Inflammatory macrophage treated with lipopolysaccharide for 1 hour (primary cell): ENCODE measurements around the gene PLCD1.
"Not testable (repeated sequence)": the region's sequence is repeated elsewhere in the genome, so short reads cannot be mapped to it uniquely, and the experiment has no call there.

Experiments used
- DNase-seq, 2 donors: peaks; one replicate each; pipeline ENCODE4 v3.0.0-alpha.2; 2020 to 2022

Gene PLCD1

GRCh38 chr3:38036286-38036685, 6.8 kb upstream of the PLCD1 start:
- no peak for DNase-seq

DNA sequence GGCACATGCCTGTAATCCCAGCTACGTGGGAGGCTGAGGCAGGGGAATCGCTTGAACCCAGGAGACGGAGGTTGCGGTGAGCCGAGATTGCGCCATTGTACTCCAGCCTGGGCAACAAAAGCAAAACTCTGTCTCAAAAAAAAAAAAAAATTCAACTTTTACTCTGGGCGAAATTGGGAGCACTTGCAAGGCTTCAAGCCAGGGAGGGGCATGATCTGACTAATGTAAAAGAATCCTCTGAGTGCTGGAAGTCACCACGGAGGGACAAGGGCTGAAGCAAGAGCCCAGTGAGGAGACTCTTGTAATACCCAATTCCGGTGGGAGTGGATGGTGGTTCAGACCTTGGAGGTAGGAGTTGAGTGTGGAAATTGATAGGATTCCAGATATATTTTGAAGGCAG, 4.9 kb upstream of the PLCD1 start:
- DNase-seq = not testable (repeated sequence)

DNA sequence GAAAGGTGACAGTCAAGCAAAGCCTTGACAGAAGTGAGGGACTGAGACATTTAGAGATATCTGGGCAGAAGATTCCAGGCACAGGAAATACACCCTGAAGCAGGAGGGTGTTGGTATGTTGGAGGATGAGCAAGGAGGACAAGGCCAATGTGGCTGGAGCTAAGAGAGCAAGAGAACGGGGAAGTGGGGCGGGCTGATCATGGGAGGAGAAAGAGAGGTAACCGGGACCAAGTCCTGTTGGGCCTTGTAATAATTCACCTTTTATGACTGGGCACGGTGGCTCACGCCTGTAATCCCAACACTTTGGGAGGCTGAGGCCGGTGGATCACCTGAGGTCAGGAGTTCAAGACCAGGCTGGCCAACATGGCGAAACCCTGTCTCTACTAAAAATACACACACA, 4.1 kb upstream of the PLCD1 start:
- not testable (repeated sequence) for DNase-seq

GRCh38 chr3:38032328-38032865, 3.0 kb upstream of the PLCD1 start:
- no peak for DNase-seq

DNA sequence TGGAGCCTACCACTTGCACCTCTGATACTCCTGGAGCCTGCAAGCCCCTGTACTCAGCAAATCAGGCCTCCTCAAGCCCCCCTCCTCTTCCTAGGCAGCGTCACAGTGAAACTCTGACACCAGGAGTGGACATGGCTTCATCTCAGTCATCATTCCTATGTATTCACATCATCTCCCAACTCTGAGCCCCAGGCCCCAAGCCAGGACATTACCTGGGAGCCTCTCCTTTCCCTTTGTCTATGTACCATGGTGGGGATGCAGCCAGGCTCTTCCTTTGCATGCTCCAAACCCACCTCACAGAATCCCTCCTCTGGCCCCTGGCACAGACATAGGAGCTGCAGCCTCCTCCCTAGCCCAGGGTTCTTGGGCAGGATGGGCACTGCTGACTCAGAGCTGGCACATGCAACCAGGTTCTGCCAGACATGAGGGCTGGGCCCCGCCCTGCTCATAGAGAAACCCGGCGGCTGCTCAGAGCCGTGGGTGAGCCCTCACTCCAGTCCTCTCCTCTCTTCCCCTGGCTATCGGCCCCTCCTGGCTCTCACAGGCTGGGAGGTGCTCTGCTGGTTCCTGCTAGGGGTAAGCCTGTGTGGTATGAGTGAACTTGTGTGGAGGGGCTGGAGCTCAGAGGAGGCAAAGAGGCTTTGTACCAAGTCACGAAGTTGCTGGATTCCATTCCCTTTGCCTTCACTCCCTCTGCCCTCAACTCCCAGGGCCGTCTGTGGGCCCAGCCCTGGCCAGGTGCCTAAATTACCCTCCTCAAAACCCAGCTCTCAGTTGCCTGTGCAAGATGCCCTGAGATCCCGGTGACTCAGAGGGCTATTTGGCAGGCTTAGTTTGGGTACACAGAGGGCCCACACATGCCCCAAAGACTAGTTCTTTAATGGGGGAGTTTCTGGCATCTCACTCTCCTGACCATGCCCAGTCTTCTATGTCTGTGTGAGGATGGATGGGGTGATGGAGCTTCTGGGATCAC, 1.9 kb upstream of the PLCD1 start:
- DNase-seq = peak; percentile 37 to 46

DNA sequence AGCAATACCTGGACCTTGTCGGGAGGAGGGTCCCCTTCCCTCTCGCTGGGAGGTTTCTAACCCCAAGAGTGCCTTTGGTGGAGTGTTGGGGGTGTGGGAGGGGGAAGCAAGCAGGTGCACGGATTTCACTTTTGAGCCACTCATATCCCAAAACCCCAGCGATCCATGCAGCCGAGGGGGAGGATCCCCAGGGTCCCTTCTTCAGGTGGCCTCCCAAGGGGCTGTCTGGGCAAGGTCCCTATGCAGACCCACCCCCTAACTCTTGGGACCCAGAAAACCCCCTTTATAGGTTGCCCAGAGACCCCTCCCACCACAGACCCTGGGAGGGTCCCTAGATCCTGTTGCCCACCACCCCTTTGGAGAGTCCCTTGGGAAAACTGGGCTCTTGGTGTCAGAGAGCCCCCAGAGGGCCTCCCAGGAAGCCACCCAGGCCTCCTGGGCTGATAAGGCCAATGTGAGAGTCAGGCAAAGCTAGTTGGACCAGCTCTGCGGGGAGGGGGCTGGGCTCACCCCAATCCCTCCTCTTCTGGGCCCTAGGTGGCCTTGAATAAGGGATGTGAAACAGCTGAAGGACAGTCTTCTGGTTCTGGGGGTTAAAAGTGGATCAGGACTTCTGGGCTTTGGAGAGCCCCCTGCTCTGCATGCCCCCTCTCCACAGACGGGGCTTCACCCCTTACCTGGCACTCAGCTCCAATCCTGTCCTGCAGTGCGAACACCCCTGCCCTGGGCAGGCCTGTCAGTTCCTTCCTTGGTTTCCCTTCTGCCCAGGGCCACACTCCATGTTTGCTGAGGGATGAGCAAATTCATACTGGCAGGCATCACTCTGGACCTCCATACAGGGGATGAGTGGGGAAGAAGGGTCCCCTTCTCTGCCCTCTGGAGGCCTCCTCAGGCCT, 932 bp upstream of the PLCD1 start:
- no peak for DNase-seq

- no peak for DNase-seq
Measured at GRCh38 chr3:38028621-38029361, 651 bp downstream of the PLCD1 start.

DNA sequence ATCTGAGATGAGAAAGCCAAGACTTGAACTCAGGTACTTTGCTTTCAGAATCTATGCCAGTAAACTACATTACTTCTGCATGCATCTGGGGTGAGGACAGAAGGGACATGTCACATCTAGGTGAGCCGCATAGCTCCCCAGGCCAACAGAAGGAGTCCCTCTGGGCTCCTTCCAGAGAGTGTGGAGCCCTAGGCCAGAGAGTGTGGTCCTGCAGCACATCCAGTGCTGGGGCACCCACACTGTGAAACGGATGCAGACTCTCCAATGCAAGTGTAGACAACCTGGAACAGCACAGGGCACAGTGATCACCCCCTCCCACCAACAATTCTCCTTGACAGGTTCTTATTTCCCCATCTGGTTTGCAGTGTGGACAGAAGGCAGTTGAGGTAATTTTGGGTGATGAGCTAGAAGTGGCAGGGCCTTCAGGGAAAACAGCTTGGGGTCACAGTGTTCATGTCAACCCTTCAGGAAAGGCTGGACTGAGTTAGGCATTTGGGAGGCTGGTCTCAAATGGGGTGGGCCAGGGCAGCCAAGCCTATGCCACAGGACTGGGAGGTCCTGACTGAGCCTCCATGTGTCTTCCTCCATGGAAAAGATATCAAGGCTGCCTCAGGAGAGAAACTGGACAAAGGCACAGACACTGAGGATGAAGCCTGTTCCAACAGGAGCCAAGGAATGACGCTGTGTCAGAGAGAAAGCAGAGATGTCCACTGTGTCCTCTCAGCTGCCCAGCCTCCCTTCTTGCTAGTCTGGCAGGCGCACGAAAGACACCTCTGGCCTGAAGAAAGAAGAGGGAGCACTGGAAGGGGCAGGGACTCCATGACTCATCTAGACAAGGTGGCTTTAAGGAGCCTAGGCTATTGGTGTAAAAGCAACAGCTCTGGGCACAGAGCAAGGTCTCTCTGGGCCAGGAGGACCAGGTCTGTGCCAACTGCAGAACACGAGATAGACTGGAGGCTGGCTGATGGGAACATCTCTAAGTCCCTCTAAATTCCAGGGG, 1.7 kb downstream of the PLCD1 start:
- DNase-seq = no peak

DNA sequence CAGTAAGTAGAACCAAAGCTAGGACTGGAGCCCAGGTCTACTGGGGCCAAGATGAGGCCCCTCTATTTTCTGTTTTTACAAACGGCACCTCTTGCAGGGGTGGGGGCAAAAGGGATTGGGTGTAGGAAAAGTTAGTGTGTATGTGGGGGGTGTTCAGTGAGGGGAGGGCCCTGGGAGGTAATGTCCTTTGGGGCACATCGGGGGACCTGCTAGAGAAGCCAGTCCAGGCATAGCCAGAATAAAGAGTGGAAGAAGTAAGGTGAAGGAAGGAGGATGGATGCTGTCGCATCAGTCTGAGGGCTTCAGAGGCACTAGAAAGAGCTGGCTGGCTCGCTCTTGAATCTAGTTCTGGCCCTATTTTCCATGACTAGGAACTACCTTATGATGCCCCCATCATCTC, 2.6 kb downstream of the PLCD1 start:
- DNase-seq = no peak

- no peak for DNase-seq
Measured at GRCh38 chr3:38022896-38023709, 6.3 kb downstream of the PLCD1 start.

DNA sequence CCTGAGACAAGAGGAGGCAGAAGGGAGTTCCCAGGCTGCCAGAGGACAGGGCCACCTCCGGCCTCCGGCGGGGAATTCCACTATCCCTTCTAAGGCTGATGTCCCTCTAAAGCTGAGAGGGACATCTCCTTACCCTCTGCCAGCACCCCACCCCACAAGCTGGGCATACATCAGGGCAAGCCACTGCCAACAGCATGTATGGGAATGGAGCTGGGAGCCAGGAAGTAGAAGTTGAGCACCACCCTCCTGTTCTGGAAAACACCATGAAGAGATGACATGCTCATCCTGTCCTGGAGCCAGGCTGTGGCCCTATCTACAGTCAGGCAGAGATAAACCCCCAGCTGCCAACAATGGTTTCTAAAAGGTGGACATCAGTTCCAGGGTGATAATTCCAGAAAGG, 7.1 kb downstream of the PLCD1 start:
- peak in 1 of 2 donors; percentile 30 for DNase-seq

DNA sequence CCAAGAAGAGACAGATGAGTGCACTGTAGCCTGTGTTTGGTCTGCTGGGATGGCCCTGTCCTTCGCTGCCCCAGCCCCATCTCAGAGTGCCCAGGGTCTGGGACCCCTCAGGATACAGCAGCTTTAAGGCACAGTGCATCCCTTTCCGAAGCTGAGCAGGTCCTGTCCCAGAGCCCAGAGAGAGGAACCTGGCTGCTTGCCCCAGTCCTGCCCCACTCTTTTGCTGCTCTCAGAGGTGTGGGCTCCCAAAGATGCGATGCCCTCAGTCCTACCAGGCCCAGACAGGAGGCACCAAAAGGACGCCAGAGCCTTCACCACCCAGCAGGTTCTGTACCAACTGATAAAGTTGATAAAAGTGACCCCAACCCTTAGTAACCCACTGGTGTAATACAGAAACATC, 8.2 kb downstream of the PLCD1 start:
- no peak for DNase-seq

DNA sequence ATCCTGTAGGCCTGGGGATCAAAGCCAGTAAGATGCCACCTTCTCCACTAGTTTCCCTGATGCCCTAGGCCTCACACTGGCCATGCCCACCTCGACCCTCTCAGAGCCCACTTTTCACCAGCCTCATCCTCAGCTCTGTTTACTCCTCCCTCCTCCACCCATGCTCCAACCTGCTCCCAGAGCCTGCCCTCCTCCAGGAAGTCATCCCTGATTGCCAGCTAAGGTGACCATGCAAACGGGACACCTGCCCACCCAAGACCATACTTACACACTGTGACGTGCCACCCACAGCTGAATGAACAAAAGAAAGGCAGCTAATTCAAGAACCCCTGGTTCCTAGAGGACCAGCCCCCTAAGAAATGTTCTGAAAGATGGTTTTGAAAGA, 9.1 kb downstream of the PLCD1 start:
- no peak for DNase-seq

DNA sequence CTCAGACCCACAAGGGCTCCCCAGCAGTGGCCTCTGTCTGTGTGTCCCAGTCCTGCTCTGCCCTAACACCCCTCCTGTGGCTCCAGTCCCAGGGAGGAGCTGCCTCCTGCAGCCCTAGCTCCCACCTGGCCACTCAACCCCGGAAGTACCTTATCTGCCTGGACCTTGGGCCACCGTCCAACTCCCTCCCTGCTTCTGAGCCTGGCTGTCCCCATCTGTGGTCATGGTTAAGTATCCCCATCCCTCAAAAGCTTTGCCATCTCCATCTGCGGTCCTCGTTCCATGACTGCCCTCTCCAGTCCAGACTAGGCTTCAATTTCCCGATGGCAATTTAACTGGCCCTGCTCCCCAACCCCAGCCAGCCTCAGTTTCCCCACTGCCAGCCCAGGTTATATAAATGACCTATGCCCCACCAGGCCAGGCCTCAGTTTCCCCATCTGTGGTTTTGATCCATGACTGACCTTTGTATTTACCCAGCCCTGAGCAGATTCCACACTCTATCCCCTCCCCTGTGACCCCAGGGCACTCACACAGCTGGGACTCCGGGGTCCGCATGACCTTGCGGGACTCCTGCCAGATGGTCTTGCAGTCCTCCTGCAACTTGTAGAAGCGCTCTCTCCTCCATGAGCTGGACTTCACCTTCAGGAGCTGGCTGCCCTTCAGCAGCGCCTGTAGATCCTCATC, 9.6 kb downstream of the PLCD1 start:
- no peak for DNase-seq

DNA sequence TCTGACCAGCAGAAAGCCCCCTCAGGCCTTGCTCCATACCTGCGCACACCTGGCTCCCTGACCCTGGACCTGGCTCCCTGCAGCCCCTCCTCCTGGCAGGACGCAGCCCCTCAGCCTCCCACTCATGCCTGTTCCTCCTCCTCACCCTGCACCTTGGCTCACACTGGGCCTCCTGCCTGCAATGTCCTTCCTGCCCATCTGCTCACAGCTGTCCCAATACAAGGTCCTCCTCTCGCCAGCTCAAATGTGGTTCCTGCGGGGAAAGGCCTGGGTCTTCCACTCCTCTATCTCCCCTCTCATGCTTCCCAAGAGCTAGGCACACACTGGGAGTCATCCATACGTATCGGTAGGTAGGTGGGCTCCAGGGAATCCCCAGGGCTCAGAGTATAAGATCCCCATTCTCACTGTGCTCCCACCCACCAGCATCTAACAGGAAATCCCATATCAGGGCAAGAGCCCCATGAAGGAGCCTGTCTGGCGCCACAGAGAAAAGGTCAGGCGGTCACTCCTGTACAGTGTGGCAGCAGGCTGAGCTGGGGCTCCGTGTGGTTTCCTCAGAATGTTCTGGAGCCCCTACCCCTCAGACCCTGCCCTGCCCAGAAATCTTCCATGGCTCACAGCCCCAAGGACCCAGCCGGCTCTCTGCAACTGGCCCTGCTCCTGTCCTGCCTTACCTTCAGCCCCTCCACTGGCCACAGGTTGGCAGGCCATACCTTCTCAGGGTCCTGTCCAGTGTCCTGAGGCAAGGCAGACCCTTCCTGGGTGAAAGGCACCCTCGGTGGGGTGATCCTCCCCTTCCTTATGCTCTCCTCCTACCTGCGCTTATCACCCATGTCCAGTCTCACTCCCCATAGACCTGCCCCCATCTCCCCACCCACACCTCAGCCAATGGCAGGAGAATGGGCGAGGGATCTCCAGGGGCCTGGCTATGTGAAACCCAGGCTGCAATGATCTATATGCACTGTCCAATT, 10.9 kb downstream of the PLCD1 start:
- no peak for DNase-seq

DNA sequence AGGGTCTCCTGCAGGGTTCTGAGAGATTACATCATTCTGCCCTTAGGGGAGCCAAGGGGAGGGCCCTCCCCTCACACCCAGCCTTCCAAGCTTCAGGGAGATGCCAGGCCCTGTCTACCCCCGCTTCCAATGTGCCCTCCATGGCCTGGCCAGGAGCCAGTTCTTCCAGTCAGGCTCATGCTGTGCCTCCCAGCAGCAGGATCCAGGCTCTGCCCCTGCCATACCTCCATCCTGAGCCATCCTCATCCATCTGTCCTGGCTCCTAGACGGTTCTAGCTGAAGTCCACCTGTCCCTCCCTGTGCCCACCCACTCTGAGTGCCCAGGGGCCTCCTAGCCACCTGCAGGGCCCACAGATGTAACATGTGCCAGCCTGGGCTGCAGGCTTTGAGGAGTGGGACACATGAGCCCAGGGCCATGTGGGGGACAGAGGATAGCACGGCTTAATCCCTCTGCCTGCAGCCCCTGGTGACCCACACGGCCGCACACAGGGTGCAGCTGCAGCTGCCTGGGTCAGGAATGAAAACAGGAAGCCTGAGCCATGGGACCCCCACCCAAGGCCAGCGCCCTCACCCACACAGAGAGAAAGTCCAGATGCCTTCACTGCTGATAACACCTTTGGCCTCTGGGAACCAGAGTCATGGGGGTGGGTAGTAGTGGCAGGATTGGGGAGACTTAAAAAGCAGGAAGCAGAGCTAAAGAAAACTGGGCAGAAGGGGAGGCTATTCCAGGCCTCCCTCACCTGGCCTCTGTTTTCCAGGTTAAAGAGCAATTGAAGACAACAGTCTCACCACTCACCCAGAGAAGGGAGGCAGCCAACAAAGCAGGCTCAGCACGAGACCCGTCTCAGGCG, 11.8 kb downstream of the PLCD1 start:
- DNase-seq = no peak

- no peak for DNase-seq
Measured at GRCh38 chr3:38016847-38017444, 12.5 kb downstream of the PLCD1 start.
